Measurements from ENCODE around the gene SLC50A1.

The SLC50A1 gene

DNA sequence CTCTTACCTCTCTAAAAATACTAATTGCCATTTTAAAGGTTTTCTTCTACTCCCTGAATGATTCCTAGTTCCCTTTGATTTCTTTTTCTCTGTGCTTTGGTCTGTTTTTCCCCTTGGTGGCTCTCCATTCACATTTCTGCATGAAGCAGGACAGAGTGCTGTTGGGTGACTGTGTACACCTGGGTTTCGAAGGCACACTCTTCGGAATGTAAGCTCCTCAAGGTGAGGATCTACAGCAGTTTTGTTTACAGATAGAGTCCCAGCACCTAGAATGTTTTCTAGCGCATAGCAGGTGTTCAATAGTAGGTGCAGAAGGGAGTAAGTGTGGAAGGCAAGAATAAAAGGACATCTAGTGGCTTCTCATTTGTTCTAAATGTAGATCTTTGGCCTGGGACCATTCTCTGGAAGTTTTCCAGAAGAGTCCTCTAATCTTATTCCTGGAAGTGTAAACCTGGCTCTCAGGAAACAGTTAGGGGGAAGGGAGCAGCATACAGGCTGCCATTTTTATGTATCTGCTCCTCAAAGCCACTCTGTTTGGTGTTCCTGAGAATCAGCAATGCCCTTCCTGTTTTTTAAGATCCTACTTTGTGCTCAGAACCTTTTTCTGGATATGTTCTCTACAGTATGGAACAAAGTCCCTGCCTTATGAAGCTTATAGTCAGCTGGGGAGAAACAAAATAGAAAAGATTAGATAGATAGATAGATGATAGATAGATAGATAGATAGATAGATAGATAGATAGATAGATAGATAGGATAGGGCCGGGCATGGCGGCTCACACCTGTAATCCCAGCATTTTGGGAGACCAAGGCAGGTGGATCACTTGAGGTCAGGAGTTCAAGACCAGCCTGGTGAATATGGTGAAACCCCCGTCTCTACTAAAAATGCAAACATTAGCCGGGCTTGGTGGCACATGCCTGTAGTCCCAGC is 30.8 kb upstream of the SLC50A1 start:
- Histone ChIP-seq H3K4me3 (ENCODE audit: low read depth, low read length) (no peak overlapping the region), H3K36me3 (ENCODE audit: control insufficient read depth in 2 of 2, insufficient read depth in 1 of 2, low read length in 2 of 2) (no peaks in the 10 kb centered on the region), H3K27ac (ENCODE audit: extremely low read depth, low read depth, low read length) (no peak overlapping the region), H3K4me1 (ENCODE audit: control insufficient read depth, insufficient read depth, low read length) (0 out of 2 replicates have a peak, but pooled peaks cover 3% of the 10 kb centered on the region), H3K9me3 (ENCODE audit: control insufficient read depth, insufficient read depth, low read depth, low read length) (no peaks in the 10 kb centered on the region)
- no peak for TF ChIP-seq ZNF658 (tag by site-specific recombination; IDR thresholded peaks at IDR 0.05)
- no peak for TF ChIP-seq ZNF223 (tag by site-specific recombination; IDR thresholded peaks at IDR 0.05)
- no peak for TF ChIP-seq ZFP69B (tag by site-specific recombination; IDR thresholded peaks at IDR 0.05)
- TF ChIP-seq SCRT2 (tag by site-specific recombination; IDR thresholded peaks at IDR 0.05): no peak
- TF ChIP-seq GLIS2 (tag by site-specific recombination; IDR thresholded peaks at IDR 0.05): no peak
- no peak for TF ChIP-seq ZNF596 (tag by site-specific recombination; IDR thresholded peaks at IDR 0.05)
- no peak for TF ChIP-seq ZNF221 (tag by site-specific recombination; IDR thresholded peaks at IDR 0.05; ENCODE audit: borderline replicate concordance)
- no peak for TF ChIP-seq ZNF558 (tag by site-specific recombination; IDR thresholded peaks at IDR 0.05)
- no peak for TF ChIP-seq ZNF266 (tag by site-specific recombination; IDR thresholded peaks at IDR 0.05; ENCODE audit: low read depth)
- TF ChIP-seq, protein P1, sequence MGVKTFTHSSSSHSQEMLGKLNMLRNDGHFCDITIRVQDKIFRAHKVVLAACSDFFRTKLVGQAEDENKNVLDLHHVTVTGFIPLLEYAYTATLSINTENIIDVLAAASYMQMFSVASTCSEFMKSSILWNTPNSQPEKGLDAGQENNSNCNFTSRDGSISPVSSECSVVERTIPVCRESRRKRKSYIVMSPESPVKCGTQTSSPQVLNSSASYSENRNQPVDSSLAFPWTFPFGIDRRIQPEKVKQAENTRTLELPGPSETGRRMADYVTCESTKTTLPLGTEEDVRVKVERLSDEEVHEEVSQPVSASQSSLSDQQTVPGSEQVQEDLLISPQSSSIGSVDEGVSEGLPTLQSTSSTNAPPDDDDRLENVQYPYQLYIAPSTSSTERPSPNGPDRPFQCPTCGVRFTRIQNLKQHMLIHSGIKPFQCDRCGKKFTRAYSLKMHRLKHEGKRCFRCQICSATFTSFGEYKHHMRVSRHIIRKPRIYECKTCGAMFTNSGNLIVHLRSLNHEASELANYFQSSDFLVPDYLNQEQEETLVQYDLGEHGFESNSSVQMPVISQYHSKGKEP (tag by site-specific recombination; IDR thresholded peaks at IDR 0.05): no peak
- TF ChIP-seq GLI4 (tag by site-specific recombination; IDR thresholded peaks at IDR 0.05): no peak
- TF ChIP-seq ZNF239 (tag by site-specific recombination; IDR thresholded peaks at IDR 0.05): no peak
- no peak for TF ChIP-seq ZNF324 (tag by site-specific recombination; IDR thresholded peaks at IDR 0.05)
- no peak for TF ChIP-seq ZSCAN16 (tag by site-specific recombination; IDR thresholded peaks at IDR 0.05)
- ChIA-PET POLR2A (no interaction called here), CTCF (interaction anchor here (0.9 to 2.2 kb wide), 3 partner anchors 13 to 68 kb away, joined by 5 to 8 read pairs (median 6); partner anchors contain the start of gene KRTCAP2)

DNA sequence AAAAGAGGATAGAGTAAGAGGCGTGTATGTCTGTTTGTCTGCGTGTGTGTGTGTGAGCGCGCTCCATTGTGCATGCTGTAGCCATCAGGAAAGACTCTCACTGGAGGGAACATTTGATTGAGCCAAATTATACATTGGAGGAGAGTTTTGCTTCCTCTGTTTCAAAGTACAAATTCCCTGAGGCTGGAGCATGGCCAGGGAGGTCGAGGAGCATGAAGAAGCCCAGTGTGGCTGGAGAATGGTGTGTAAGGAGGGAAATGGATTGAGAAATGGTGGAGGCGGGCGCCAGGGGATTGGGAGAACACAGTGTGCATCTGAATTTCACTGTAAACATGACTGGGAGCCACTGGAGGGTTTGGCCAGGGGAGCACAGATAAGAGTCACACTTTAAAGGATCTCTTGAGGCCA is 30.0 kb upstream of the SLC50A1 start:
- ChIA-PET POLR2A (no interaction called here), CTCF (interaction anchor here (0.9 to 2.2 kb wide), 3 partner anchors 14 to 67 kb away, joined by 5 to 8 read pairs (median 6); partner anchors contain the start of gene KRTCAP2)
- H3K9me3 ChIP-seq (ENCODE audit: control insufficient read depth, insufficient read depth, low read depth, low read length): no peaks in the 10 kb centered on the region
- 0 out of 2 replicates have a peak, but pooled peaks cover 3% of the 10 kb centered on the region for H3K4me1 ChIP-seq (ENCODE audit: control insufficient read depth, insufficient read depth, low read length)
- no peaks in the 10 kb centered on the region for H3K36me3 ChIP-seq (ENCODE audit: control insufficient read depth in 2 of 2, insufficient read depth in 1 of 2, low read length in 2 of 2)
- no peak overlapping the region for H3K4me3 ChIP-seq (ENCODE audit: low read depth, low read length)
- no peak overlapping the region for H3K27ac ChIP-seq (ENCODE audit: extremely low read depth, low read depth, low read length)
- TF ChIP-seq, protein P2, sequence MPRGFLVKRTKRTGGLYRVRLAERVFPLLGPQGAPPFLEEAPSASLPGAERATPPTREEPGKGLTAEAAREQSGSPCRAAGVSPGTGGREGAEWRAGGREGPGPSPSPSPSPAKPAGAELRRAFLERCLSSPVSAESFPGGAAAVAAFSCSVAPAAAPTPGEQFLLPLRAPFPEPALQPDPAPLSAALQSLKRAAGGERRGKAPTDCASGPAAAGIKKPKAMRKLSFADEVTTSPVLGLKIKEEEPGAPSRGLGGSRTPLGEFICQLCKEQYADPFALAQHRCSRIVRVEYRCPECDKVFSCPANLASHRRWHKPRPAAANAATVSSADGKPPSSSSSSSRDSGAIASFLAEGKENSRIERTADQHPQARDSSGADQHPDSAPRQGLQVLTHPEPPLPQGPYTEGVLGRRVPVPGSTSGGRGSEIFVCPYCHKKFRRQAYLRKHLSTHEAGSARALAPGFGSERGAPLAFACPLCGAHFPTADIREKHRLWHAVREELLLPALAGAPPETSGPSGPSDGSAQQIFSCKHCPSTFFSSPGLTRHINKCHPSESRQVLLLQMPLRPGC (tag by site-specific recombination; IDR thresholded peaks at IDR 0.05): no peak
- no peak for TF ChIP-seq ZFP3 (tag by site-specific recombination; IDR thresholded peaks at IDR 0.05; ENCODE audit: low read depth)
- TF ChIP-seq ZNF664 (tag by site-specific recombination; IDR thresholded peaks at IDR 0.05): no peak
- no peak for TF ChIP-seq BCL11A (tag by site-specific recombination; IDR thresholded peaks at IDR 0.05; ENCODE audit: low read depth)
- TF ChIP-seq, protein P3, sequence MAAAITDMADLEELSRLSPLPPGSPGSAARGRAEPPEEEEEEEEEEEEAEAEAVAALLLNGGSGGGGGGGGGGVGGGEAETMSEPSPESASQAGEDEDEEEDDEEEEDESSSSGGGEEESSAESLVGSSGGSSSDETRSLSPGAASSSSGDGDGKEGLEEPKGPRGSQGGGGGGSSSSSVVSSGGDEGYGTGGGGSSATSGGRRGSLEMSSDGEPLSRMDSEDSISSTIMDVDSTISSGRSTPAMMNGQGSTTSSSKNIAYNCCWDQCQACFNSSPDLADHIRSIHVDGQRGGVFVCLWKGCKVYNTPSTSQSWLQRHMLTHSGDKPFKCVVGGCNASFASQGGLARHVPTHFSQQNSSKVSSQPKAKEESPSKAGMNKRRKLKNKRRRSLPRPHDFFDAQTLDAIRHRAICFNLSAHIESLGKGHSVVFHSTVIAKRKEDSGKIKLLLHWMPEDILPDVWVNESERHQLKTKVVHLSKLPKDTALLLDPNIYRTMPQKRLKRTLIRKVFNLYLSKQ (tag by site-specific recombination; IDR thresholded peaks at IDR 0.05; ENCODE audit: borderline replicate concordance): no peak
- TF ChIP-seq, protein P4, sequence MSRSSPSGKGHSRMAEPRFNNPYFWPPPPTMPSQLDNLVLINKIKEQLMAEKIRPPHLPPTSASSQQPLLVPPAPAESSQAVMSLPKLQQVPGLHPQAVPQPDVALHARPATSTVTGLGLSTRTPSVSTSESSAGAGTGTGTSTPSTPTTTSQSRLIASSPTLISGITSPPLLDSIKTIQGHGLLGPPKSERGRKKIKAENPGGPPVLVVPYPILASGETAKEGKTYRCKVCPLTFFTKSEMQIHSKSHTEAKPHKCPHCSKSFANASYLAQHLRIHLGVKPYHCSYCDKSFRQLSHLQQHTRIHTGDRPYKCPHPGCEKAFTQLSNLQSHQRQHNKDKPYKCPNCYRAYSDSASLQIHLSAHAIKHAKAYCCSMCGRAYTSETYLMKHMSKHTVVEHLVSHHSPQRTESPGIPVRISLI (tag by site-specific recombination; IDR thresholded peaks at IDR 0.05): no peak
- TF ChIP-seq KLF1 (tag by site-specific recombination; IDR thresholded peaks at IDR 0.05): no peak
- TF ChIP-seq REPIN1 (tag by site-specific recombination; IDR thresholded peaks at IDR 0.05; ENCODE audit: low read depth): no peak
- TF ChIP-seq, protein P5, sequence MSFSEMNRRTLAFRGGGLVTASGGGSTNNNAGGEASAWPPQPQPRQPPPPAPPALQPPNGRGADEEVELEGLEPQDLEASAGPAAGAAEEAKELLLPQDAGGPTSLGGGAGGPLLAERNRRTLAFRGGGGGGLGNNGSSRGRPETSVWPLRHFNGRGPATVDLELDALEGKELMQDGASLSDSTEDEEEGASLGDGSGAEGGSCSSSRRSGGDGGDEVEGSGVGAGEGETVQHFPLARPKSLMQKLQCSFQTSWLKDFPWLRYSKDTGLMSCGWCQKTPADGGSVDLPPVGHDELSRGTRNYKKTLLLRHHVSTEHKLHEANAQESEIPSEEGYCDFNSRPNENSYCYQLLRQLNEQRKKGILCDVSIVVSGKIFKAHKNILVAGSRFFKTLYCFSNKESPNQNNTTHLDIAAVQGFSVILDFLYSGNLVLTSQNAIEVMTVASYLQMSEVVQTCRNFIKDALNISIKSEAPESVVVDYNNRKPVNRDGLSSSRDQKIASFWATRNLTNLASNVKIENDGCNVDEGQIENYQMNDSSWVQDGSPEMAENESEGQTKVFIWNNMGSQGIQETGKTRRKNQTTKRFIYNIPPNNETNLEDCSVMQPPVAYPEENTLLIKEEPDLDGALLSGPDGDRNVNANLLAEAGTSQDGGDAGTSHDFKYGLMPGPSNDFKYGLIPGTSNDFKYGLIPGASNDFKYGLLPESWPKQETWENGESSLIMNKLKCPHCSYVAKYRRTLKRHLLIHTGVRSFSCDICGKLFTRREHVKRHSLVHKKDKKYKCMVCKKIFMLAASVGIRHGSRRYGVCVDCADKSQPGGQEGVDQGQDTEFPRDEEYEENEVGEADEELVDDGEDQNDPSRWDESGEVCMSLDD (tag by site-specific recombination; IDR thresholded peaks at IDR 0.05): no peak
- TF ChIP-seq, protein P6, sequence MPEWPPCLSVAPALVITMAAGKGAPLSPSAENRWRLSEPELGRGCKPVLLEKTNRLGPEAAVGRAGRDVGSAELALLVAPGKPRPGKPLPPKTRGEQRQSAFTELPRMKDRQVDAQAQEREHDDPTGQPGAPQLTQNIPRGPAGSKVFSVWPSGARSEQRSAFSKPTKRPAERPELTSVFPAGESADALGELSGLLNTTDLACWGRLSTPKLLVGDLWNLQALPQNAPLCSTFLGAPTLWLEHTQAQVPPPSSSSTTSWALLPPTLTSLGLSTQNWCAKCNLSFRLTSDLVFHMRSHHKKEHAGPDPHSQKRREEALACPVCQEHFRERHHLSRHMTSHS (tag by site-specific recombination; IDR thresholded peaks at IDR 0.05): no peak
- TF ChIP-seq ZNF510 (tag by site-specific recombination; IDR thresholded peaks at IDR 0.05; ENCODE audit: insufficient replicate concordance): no peak

All from HEK293 (cell line).